GM18870 (cell line): ENCODE measurements around the gene YOD1.

Experiments used
- ATAC-seq: cut with Tn5 transposase; IDR thresholded peaks from one replicate; pipeline ENCODE4 v1.9.1; 2021; ENCODE audit warnings: moderate library complexity; ENCODE audit not compliant: unreplicated experiment

YOD1 gene

DNA sequence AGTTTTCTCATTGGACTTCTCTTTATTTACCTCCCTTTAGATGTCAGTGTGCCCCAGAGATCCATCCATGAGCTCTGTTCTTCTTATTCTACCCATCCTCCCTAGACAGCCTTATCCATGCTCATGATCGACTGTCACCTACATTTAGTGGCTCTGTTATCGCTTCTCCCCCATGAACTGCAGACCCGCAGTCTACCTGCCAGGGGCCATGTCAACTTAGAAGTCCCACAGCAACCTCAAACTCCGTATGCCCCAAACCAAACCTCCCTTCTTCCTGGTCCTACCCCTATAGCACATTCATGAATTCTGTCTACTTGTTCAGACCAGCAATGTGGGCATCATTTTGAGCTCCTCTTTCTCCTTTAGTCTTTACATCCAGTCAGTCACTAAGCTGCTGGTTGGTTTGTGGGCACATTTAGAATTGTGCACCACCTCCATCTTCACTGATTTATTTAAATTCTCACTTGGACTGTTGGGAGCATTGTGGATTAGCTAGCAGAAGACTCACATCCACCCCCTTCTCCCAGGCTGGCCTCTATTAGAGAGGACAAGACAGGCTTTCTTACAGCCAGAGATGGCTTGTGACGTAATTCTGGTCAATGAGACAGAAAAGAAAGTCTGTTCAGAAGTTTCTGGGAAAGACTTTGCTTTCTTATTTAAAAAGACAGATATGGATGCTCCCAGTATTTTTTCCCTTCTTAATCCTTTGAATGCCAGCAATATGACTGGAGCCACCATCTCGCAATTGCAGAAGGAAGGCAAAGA, 37.5 kb downstream of the YOD1 start:
- no peak for ATAC-seq

DNA sequence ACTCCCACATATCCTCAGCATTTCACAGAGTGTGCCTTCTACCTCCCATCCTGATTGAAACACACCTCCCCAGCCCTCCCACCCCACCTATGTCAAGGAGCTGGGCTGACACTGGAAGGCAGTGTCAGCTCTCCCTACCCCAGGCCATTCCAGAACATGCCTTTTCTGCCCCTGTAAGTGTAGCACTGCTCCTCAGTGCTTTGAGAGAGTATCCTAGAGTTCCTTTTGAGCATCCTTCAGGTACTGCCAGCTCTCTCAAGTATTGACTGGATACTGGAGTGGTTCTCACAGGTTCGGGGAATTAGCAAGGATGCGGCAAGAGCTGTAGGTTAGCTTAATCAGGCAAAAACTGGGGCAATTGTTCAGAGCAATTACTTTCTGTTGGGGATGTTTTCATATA, 40.3 kb downstream of the YOD1 start:
- no peak for ATAC-seq

DNA sequence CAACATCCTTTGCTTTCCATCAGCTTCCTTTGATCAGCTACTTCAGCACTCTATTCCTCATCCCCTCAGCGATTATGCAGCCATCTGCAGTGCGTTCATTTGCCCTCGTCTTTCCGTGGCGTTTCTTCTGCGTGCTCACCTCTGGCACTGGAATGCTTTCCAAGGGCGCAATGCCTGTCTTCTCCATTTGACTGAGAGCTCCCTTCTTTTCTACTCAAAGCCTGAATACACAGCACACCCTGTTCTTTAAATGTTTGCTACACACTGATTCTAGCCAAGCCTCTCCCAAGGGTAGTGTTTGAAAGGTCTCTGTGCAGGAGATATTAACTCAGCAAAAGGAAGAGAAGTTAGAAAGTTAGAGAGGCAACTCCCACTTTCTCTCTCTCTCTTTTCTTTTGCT, 41.1 kb downstream of the YOD1 start:
- no peak for ATAC-seq

DNA sequence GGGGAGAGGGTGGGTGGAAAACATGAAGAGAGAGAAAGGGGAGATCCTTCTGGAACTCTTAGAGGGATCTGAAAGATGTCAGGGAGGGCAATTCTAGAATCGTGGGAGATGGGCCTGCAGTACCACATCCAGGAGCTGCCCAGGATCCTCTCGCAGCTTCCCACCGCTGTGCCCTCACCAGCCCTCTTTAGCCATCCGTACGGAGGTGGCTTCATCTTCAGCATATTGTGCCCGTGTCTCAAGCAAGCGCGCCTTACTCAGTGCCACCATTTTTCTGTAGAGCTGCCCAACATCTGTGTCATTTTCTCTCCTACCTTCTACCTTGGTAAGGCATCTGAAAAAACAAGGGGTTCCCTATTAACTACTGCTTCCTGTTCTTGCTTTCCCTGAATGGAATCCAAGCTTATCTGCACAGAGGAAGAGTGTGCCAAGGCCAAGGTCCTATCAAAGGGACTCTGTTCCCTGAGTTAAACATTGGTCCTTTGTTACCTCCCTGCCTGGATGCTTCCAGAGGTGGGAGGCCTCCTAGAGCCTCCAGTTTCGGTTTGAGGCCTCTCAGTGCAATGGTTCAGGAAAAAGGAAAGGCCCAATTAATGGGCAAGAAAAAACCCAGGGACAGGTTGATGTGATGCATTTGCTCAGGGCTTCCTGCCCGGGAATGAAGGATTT, 41.7 kb downstream of the YOD1 start:
- ATAC-seq: no peak

DNA sequence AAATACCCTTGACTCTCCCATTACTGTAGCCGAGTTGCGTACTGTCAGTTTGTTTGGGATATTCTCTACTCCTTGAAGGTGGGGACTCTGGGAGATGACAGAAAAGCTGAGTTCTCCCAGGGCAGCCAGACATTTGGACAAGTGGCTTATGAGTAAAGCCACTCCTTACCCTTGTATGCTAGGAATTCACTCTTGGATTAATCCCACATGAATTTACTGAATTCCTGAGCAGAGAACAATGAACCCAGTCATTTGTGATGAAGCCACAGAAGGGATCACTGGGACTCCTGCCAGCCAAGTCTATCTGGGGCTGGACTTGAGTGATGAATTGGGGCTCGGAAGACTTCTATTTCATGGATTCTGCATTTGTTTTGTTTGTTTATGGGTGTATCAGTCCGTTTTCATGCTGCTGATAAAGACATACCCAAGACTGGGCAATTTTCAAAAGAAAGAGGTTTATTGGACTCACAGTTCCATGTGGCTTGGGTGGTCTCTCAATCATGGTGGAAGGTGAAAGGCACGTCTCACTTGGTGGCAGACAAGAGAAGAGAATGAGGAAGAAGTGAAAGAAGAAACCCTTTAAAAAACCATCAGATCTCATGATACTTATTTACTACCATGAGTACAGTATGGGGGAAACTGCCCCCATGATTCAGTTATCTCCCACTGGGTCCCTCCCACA, 43.5 kb downstream of the YOD1 start:
- no peak for ATAC-seq

DNA sequence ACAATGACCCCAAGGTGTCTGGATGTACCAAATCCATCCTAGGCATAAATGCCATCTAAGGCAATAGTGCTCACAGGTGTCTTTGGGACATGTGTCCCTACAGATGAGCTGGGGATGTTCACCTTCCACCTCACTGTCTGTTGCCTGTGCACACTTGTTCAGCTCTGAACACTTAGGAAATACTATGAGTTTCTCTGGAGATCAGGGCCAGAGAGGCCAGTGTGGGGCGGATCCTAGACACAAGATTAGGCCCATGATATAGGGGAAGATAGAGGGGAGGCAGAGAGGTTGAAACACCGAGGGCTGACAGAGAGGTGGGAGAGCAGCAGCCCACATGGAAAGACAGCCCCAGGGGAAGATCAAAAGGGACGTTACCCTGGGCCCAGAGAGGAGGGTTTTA, 44.1 kb downstream of the YOD1 start:
- no peak for ATAC-seq

DNA sequence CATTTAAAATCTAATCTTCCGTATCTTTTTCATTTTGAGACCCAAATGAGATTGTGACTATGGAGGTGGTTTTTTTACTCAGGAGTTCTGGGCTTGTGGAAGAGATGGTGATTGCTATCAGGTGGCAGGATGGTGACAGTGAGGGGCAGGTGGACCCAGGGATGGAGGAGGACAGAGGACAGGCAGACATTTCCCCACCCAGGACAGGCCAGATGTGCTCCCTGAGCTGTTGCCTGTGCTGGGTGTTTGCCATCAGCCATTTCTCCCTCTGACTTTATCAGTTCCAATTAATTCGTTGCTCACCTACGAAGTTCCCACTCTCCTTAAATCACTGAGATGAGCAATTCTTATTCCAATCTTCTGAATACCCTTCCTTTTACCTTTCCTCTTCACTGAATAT, 44.9 kb downstream of the YOD1 start:
- no peak for ATAC-seq

DNA sequence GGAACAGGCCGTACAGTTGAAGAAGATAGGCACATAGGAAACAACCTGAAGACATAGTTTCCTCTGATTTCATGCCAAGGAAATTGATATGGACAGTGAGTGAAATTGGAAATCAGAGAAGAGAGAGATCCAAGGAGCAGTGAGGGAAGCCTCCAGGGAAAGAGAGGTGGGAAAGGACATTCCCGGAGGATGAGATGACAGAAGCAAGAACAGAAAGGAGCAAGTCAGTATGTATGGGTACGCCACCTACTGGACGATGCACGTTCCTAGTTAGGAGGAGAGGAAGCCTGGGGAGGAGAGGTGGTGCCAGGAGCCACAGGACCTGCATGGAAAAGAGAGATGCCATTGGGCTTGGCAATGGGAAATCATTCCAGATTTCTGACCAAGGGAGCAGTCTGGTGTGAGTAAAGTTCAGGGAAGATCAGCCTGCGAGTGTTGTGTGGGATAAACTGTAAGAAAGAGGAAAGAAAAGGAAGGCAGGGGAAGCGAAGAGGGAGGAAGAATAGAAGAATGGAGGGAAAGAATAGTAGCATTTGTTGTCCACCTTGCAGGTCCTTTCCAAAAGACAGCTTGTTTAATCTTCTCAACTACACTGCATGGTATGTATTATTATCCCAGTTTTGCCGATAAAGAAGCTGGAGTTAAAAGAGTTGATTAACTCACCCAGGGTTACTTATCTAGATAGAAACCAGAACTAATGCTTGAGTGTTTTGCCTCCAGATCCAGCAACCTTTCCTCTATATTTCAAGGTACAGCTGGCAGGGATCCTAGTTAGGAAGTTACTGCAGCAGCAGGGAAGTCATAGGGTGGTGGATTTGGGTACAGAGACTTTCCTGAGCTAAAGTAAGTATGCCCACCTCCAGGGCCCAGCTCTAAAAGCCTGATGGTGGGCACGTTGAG, 45.8 kb downstream of the YOD1 start:
- no peak for ATAC-seq

DNA sequence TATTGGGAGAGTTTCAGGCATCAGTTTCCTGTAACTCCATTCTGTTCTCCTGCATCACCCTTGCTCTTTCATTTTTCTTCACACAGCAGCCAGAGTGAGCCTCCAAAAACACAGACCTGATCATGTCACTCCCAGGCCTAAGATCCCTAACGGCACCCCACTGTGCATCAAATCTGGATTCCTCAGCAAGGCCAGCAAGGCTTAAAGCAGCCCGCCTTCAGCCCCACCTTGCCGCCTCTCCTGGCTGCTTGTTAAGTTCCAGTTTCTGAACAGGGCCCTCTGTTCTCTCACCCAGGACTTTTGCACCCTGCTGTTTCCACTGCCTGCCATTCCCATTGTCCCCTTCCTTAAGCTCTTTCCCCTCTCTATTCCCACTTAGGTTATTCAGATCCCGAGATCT, 47.8 kb downstream of the YOD1 start:
- no peak for ATAC-seq

DNA sequence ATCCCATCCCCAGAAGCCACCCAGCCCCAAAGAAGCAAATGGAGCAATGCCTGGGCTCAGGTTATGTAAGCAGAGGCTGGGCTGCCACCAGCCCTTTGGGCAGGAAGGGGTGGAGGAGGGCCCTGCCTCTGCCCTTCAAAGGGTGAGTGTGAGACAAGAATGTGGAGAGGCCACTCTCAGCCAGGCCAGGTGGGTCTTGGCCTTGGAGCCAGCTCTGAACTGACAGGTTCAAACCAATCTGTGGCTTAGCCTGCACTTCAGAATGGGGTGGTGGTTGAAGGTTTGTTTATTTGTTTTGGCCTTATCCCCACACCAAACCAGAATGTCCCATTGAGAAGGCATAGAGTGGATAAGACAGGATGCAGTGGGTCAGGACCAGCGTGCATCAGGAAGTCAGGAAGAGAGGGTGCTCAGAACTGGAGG, 48.3 kb downstream of the YOD1 start:
- ATAC-seq: no peak

DNA sequence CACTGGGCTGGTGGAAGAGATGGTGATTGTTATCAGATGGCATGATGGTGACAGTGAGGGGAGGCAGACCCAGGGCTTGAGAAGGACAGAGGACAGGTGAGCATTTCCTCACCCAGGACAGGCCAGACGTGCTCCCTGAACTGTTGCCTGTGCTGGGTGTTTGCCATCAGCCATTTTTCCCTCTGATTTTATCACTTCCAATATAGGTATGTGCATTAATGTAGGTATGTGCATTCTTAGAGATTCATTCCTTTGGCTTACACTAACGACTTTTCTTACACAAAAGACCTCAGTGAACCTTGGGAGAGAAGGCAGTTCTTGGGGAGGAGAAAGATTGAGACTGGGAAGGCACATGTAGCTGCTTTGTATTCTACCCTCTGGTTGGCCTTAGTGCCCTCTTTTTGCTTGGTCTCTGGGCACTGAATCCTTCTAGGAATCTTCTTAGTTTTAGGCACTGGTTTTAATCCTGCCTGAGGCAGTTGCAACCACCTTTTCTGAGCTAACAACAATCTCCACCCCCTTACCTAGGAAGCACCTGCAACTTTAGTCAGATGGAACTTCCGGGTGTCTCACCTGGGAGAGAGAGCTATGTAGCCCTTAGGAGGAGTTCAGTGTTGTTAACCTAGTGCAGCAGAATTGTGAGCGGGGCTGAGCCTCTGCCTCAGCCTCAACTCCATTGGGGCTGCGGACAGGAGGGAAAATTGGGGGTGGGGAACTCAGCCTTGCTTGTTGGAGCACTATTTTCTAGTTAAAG, 49.3 kb downstream of the YOD1 start:
- no peak for ATAC-seq

DNA sequence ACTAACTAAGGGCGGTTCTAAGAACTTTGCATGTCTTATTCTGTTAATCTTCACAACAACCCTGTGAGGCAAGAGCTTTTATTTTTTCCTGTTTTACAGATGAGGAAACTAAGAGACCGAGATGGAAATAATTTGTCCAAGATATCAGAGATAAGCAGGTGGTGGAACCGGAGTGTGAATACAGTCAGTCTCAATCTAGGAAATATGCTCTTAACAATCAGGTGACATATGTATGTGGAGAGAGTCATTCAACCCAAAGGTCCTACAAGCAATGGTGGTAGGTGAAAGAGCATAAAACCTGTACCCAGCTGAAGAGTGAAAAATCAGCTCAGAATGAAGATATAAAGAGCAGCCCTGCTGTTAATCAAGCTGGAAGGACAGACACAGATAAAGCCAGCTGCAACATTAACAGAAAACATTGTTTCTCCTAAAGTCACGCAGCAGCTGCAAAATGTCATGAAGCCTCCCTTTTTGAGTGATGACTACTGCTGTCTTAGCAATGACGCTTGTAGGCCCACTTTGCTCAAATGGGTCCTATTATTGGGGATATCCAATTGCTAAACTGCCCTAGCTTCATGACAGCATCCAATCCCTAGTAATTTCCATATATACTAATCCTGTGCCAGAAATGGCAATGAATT, 50.2 kb downstream of the YOD1 start:
- no peak for ATAC-seq

DNA sequence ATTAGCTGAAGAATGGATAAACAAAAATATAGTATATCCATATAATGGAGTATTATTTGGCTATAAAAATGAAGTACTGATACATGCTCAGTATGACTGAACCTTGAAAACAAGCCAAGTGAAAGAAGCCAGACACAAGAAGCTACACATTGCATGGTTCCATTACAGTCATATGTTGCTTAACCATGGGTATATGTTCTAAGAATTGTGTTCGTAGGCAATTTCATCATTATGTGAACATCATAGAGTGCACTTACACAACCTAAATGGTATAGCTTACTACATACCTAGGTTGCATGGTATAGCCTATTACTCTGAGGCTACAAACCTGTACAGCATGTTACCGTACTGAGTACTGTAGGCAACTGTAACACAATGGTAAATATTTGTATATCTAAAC, 52.2 kb downstream of the YOD1 start:
- no peak for ATAC-seq
